ENCODE measurements around the gene SPIB.
"Not testable (repeated sequence)": the region's sequence is repeated elsewhere in the genome, so short reads cannot be mapped to it uniquely, and the experiment has no call there.

The SPIB gene

GRCh38 chr19:50473336-50473735 lies 54.6 kb downstream of the SPIB start:
- not testable (repeated sequence) for DNase-seq (ENCODE audit: low read depth)

DNA sequence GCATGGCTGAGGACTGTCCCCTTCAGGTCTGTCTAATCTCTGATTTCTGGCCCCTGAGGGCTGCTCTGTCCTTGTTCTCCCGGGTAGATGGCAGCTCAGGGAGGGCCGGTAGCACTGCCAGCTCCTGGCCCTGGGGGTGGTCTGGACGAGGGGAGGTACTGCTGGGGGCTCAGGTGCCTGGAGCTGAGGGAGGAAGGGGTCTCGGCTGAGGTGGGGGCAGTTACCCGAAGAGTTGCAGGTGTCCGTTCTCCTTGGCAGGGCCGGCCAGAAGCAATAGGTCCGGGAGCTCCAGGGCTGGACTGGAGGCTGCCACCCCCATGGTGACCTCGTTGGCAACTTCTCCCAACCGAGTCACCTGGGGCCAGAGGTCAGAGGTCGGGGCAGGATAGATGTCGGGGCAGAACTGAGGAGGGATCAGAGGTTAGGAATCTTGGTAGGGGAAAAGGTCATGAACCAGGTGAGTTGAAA lies 56.4 kb downstream of the SPIB start:
- no peak for DNase-seq (ENCODE audit: low read depth)

- DNase-seq (ENCODE audit: low read depth) = no peak
Observed at GRCh38 chr19:50475736-50476223, 57.0 kb downstream of the SPIB start.

DNA sequence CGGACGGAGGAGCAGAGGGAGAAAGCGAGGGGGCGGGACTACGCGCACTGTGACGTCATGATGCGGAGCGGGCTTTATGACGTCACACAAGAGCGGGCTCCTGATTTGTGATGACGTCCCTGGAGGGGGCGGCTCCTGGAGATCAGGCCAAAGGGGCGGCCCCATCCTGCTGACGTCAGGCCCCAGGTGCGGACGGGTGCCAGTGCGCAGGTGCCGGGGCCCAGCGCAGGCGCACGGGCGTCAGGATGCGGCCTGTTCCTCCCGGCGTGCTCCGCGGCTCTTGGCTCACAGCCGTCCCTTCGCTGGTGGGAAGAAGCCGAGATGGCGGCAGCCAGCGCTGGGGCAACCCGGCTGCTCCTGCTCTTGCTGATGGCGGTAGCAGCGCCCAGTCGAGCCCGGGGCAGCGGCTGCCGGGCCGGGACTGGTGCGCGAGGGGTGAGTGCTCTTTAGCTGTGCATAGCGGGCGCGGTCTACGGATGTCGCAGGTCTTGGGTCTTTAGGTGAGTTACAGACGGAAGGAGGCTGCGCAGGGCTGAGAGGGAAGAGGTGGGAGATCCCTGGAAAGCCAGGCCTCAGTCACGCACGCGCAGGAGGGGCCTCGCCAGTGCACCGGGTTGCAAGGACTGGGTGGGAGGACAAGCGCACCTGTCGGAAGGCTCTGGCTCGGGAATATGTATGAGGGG lies 57.6 kb downstream of the SPIB start, which contains the start of the genes EMC10 and GARIN5A:
TSS of gene EMC10 (plus strand) at position 284 of the 683 bp plus-strand sequence. CDS start at position 322, 38 bp downstream.
TSS of gene GARIN5A (minus strand) at position 625 of the 683 bp plus-strand sequence. CDS start at position 165, 460 bp downstream.
- peak; percentile 87 for DNase-seq (ENCODE audit: low read depth)

DNA sequence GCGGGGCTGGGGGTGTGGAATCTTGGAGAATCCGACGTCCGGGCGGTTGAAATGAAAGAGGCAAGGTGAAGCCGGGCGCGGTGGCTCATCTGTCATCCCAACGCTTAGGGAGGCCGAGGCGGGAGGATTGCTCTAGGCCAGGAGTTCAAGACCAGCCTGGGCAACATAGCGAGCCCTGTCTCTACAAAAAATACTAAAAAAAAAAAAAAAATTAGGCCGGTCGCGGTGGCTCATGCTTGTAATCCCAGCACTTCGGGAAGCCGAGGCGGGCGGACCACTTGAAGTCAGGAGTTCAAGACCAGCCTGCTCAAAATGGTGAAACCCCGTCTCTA lies 58.1 kb downstream of the SPIB start:
- DNase-seq (ENCODE audit: low read depth) = no peak

GRCh38 chr19:50477751-50478515 lies 59.2 kb downstream of the SPIB start:
- DNase-seq (ENCODE audit: low read depth) = no peak

DNA sequence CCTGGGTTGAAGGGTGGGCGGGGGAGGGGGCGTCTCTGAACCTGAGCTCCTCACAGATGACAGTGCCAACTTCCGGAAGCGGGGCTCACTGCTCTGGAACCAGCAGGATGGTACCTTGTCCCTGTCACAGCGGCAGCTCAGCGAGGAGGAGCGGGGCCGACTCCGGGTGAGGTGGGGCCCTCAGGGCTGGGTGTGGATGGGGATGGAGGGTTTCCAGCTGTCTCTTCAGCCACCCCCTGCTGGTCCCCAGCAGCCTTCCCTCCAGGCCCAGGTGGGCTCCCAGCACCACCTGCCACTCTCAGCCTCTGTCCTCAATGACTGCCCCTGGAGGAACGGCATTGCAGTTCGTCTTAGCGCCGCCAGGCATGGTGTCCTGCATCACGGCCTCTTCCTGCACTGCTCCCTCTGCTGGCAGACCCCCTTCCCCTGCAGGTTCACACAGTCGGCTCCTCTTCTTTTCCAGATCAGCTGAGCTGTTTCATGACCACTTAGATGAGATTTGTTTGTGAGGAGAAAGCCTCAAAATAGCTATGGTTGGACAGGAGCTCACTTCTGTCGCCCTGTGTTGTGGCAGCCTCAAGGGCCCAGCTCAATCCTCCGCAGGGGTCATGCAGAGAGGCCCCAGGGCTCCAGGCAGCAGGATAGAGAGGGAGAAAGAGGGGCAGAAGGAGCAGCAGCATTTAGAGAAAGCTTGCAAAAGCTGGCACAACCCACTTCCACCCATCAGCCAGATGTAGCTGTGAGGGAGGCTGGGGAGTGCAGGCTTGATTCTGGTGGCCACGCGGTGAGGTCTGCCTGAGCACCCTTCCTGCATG lies 60.4 kb downstream of the SPIB start:
- DNase-seq (ENCODE audit: low read depth) = no peak

DNA sequence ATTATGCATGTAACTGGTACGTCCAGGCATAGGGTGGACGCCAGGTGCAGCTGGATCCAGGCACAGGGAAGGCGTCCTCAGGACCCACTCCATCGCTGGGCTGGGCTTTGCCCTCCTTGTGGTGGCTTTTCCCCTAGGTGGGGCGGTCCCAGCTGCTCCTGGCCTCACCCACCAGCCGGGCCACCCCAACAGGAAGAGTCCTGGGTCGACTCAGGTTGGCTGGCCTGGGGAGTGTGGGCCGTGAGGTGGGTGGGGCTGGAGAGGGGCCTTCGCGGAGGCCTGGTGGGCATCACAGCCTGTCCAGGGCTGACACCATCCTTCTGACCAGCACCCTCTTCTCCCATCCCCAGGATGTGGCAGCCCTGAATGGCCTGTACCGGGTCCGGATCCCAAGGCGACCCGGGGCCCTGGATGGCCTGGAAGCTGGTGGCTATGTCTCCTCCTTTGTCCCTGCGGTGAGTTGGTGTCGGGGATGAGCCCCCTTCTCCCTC lies 61.1 kb downstream of the SPIB start:
- no peak for DNase-seq (ENCODE audit: low read depth)

GRCh38 chr19:50480281-50481111 lies 61.8 kb downstream of the SPIB start:
- DNase-seq (ENCODE audit: low read depth) = no peak

Measured in stimulated activated CD8-positive, alpha-beta memory T cell treated with anti-CD3 and anti-CD28 coated beads, Interleukin-4, amount 100 ng/mL, for 24 hours (primary cell).